HepG2 (cell line): ENCODE measurements around the gene TTBK1. TPM values are rescaled to one million over a fixed set of nuclear protein-coding genes. Genes with fewer than 3 reads are reported as not detected.

Experiments
- ATAC-seq: fragments of 200-7000 bp; cut with Tn5 transposase; 3 replicates; pipeline ENCODE4 v1.9.1; 2020; ENCODE audit warnings: mild to moderate bottlenecking, moderate library complexity
- BruUV-seq: library from RNA; stranded (reverse); fragments of 400-500 nt; replicated peaks from 2 replicates; lab custom pipeline; 2021; lab: Mats Ljungman, UMichigan
- CTCF ChIA-PET: fragments of 300-600 bp; formaldehyde crosslinking; extraction: SDS; loops from one replicate; lab custom pipeline; 2021; ENCODE audit warnings: low total read pairs, inconsistent platforms, low intra/inter-chr PET ratio; lab: Yijun Ruan, JAX
- POLR2A ChIA-PET: fragments of 350-600 bp; sonication (Branson Sonifier 250); formaldehyde crosslinking; loops from one replicate; lab custom pipeline; 2020; ENCODE audit warnings: antibody characterized with exemption, inconsistent platforms; lab: Yijun Ruan, JAX
- DNase-seq: peaks from one replicate; pipeline ENCODE4 v3.0.0-alpha.2; 2015; ENCODE audit warnings: low spot score
- FAIRE-seq: peaks from 3 replicates; lab custom pipeline; 2011; peaks lifted over from hg19 to GRCh38; lab: Jason Lieb, UNC
- H2AFZ ChIP-seq: one replicate; pipeline ENCODE4 v1.6.1; 2011; ENCODE audit warnings: low read length, inconsistent platforms
- H3K27ac ChIP-seq: fragments of 300-600 bp; 3 replicates; pipeline ENCODE4 v1.8.0; 2011; ENCODE audit warnings: mixed run types, mild to moderate bottlenecking, mixed read lengths, low read length, inconsistent platforms; ENCODE audit not compliant: insufficient read depth; ENCODE audit errors: extremely low read length
- H3K27me3 ChIP-seq, 2 experiments: fragments of 200-600 bp in 1 of 2; 2 replicates in 1 of 2; 3 replicates in 1 of 2; pipeline versions ENCODE4 v1.6.0 to v1.8.0; 2011; ENCODE audit warnings: low read length in 2 of 2, mild to moderate bottlenecking in 2 of 2, moderate library complexity in 2 of 2, inconsistent platforms in 1 of 2; ENCODE audit not compliant: insufficient read depth in 2 of 2, control insufficient read depth in 1 of 2
- H3K36me3 ChIP-seq, 2 experiments: fragments of 200-600 bp in 1 of 2; replicated peaks in 1 of 2; 2 replicates in 1 of 2; 3 replicates in 1 of 2; pipeline versions ENCODE4 v1.5.1 to v1.8.0; 2011; ENCODE audit warnings: low read length in 2 of 2, inconsistent platforms in 1 of 2; ENCODE audit not compliant: insufficient read depth in 2 of 2, control insufficient read depth in 1 of 2
- H3K4me1 ChIP-seq: 2 replicates; pipeline ENCODE4 v1.5.1; 2012; ENCODE audit warnings: low read length, inconsistent platforms; ENCODE audit not compliant: insufficient read depth
- H3K4me2 ChIP-seq: 2 replicates; pipeline ENCODE4 v1.6.0; 2011; ENCODE audit warnings: low read depth, low read length, inconsistent platforms
- H3K4me3 ChIP-seq, 3 experiments: fragments of 200-600 bp in 1 of 3; sonication (generic), shearing (Covaris generic) in 1 of 3; replicated peaks in 1 of 3; 2 replicates each; pipeline ENCODE4 v1.5.1; 2011 to 2016; ENCODE audit warnings: low read length in 3 of 3, inconsistent platforms in 2 of 3, low read depth in 2 of 3, mild to moderate bottlenecking in 2 of 3, control low read depth in 1 of 3, mixed read lengths in 1 of 3; ENCODE audit not compliant: insufficient read depth in 1 of 3
- H3K79me2 ChIP-seq: one replicate; pipeline ENCODE4 v1.6.1; 2011; ENCODE audit warnings: low read length, inconsistent platforms; ENCODE audit not compliant: insufficient read depth
- H3K9ac ChIP-seq: 2 replicates; pipeline ENCODE4 v1.6.0; 2011; ENCODE audit warnings: mild to moderate bottlenecking, low read depth, low read length, inconsistent platforms; ENCODE audit not compliant: insufficient read depth
- H3K9me3 ChIP-seq: 2 replicates; pipeline ENCODE4 v1.5.1; 2012; ENCODE audit warnings: mild to moderate bottlenecking, low read length
- H4K20me1 ChIP-seq: 2 replicates; pipeline ENCODE4 v1.6.0; 2011; ENCODE audit warnings: inconsistent platforms, mild to moderate bottlenecking, low read length, moderate library complexity; ENCODE audit not compliant: insufficient read depth
- ADNP ChIP-seq: sonication (generic); formaldehyde crosslinking; IDR thresholded peaks from 2 replicates; pipeline ENCODE4 v1.4.0; 2020; ENCODE audit warnings: missing genetic modification reagents
- ELF1 ChIP-seq: sonication (generic); formaldehyde crosslinking; IDR thresholded peaks from 2 replicates; pipeline ENCODE4 v1.4.0; 2020; ENCODE audit warnings: missing genetic modification reagents
- FIP1L1 ChIP-seq: fragments of 200-400 bp; formaldehyde crosslinking; IDR thresholded peaks from 2 replicates; pipeline ENCODE4 v1.6.1; 2018; ENCODE audit warnings: low read depth, mild to moderate bottlenecking, low read length, moderate library complexity, borderline replicate concordance; ENCODE audit not compliant: insufficient read depth
- FOXC1 ChIP-seq: sonication (generic); formaldehyde crosslinking; IDR thresholded peaks from 2 replicates; pipeline ENCODE4 v1.8.0; 2022; ENCODE audit warnings: mild to moderate bottlenecking, missing genetic modification reagents, borderline replicate concordance
- GATAD1 ChIP-seq: IDR thresholded peaks from 2 replicates; pipeline ENCODE4 v1.6.1; 2016; ENCODE audit warnings: missing genetic modification reagents, missing compliant biosample characterization
- HDAC1 ChIP-seq: sonication (generic); formaldehyde crosslinking; IDR thresholded peaks from 2 replicates; pipeline ENCODE4 v1.5.1; 2020; ENCODE audit warnings: mild to moderate bottlenecking, missing genetic modification reagents
- KAT8 ChIP-seq: IDR thresholded peaks from 2 replicates; pipeline ENCODE4 v1.6.1; 2016; ENCODE audit warnings: missing genetic modification reagents, missing compliant biosample characterization
- MIER3 ChIP-seq: IDR thresholded peaks from 2 replicates; pipeline ENCODE4 v1.6.1; 2016; ENCODE audit warnings: missing compliant biosample characterization, borderline replicate concordance
- MYC ChIP-seq: sonication (generic); formaldehyde crosslinking; IDR thresholded peaks from 2 replicates; pipeline ENCODE4 v1.9.0; 2021; ENCODE audit warnings: missing genetic modification reagents, borderline replicate concordance
- NR2F1 ChIP-seq, 2 experiments: fragments of 450-650 bp in 1 of 2; formaldehyde crosslinking in 1 of 2; IDR thresholded peaks; 2 replicates each; pipeline versions ENCODE4 v1.5.0 to v1.6.1; 2016 to 2020; ENCODE audit warnings: mild to moderate bottlenecking in 1 of 2, missing compliant biosample characterization in 1 of 2, missing genetic modification reagents in 1 of 2, moderate library complexity in 1 of 2
- SOX6 ChIP-seq, 2 experiments: fragments of 450-650 bp in 1 of 2; sonication (generic) in 1 of 2; formaldehyde crosslinking in 1 of 2; IDR thresholded peaks; 2 replicates each; pipeline versions ENCODE4 v1.4.0 to v1.6.1; 2017 to 2020; ENCODE audit warnings: antibody characterized with exemption in 1 of 2, mild to moderate bottlenecking in 1 of 2, missing genetic modification reagents in 1 of 2
- TBL1XR1 ChIP-seq: fragments of 150-350 bp; IDR thresholded peaks from 2 replicates; pipeline ENCODE4 v1.6.1; 2014; ENCODE audit warnings: borderline replicate concordance, low read length; ENCODE audit not compliant: partially characterized antibody
- XBP1 ChIP-seq: sonication (generic); formaldehyde crosslinking; IDR thresholded peaks from 2 replicates; pipeline ENCODE4 v1.5.0; 2020; ENCODE audit warnings: missing genetic modification reagents
- ZBTB8A ChIP-seq: sonication (generic); formaldehyde crosslinking; IDR thresholded peaks from 2 replicates; pipeline ENCODE4 v1.4.0; 2020; ENCODE audit warnings: mild to moderate bottlenecking, low read depth, missing genetic modification reagents, borderline replicate concordance
- ZNF296 ChIP-seq: sonication (generic); formaldehyde crosslinking; conservative IDR thresholded peaks from 2 replicates; pipeline ENCODE4 v1.5.0; 2020; ENCODE audit warnings: mild to moderate bottlenecking, missing genetic modification reagents
- ZNF331 ChIP-seq: sonication (generic); formaldehyde crosslinking; IDR thresholded peaks from 2 replicates; pipeline ENCODE4 v1.4.0; 2020; ENCODE audit warnings: missing genetic modification reagents
- ZNF414 ChIP-seq: sonication (generic); formaldehyde crosslinking; IDR thresholded peaks from 2 replicates; pipeline ENCODE4 v1.5.0; 2020; ENCODE audit warnings: missing genetic modification reagents
- ZNF430 ChIP-seq: sonication (generic); formaldehyde crosslinking; IDR thresholded peaks from 2 replicates; pipeline ENCODE4 v1.9.0; 2021; ENCODE audit warnings: mild to moderate bottlenecking, missing genetic modification reagents
- ZNF543 ChIP-seq: sonication (generic); formaldehyde crosslinking; IDR thresholded peaks from 2 replicates; pipeline ENCODE4 v1.4.0; 2020; ENCODE audit warnings: mild to moderate bottlenecking, missing genetic modification reagents
- ZNF615 ChIP-seq: sonication (generic); formaldehyde crosslinking; IDR thresholded peaks from 2 replicates; pipeline ENCODE4 v1.5.0; 2020; ENCODE audit warnings: mild to moderate bottlenecking, missing genetic modification reagents, borderline replicate concordance
- ZNF709 ChIP-seq: sonication (generic); formaldehyde crosslinking; IDR thresholded peaks from 2 replicates; pipeline ENCODE4 v1.5.0; 2020; ENCODE audit warnings: mild to moderate bottlenecking, missing genetic modification reagents
- WGBS: methylation state at CpG from one replicate; pipeline ENCODE4 v1.1.6; 2017; ENCODE audit warnings: low lambda C conversion rate; 5-methylcytosine and 5-hydroxymethylcytosine counted together
- in situ Hi-C: cut with HindIII; loops from 2 replicates; pipeline ENCODE4 v1.10.0; 2017; ENCODE audit warnings: low pct_unique_long_range_greater_than_20kb; ENCODE audit not compliant: extremely low pct_ligation_motif_present
- intact Hi-C: fragments of 100-400 bp; cut with micrococcal nuclease; formaldehyde crosslinking; loops from one replicate; pipeline ENCODE4 v1.10.0; 2022; ENCODE audit not compliant: unreplicated experiment
- polyA plus RNA-seq, 8 experiments: library from polyadenylated mRNA; depleted of rRNA in 3 of 8; stranded (reverse) in 7 of 8; unstranded in 1 of 8; fragments of >200 nt; fragmentation: Illumina TruSeq in 4 of 8; extraction: Trizol in 4 of 8; gene quantifications; 2 replicates each; pipeline versions ENCODE4 v1.2.1 to v1.2.3, GENCODE V29; 2011 to 2016; ENCODE audit warnings: low read depth in 4 of 8, missing spikeins in 1 of 8, mixed read lengths in 1 of 8; ENCODE audit not compliant: insufficient read depth in 1 of 8
- total RNA-seq, 5 experiments: library from RNA; depleted of rRNA; stranded (reverse); fragments of >200 nt; fragmentation: Illumina TruSeq; extraction: Trizol; gene quantifications; 2 replicates each; pipeline ENCODE4 v1.2.3, GENCODE V29; 2016; ENCODE audit warnings: low read depth in 1 of 5
- TF ChIP-seq, protein P1 (sequence below): sonication (generic); IDR thresholded peaks from 2 replicates; pipeline ENCODE4 v1.6.1; 2016; ENCODE audit warnings: low read depth, borderline replicate concordance

Gene TTBK1
- total and polyA plus RNA-seq, 2 of the 13 experiments (the other 11 are each of a cell fraction or from before 2014, with no cell fraction given): 0.24 to 0.33 TPM

GRCh38 chr6:43276577-43277305 is 33.5 kb downstream of the TTBK1 start:
- no peaks in the 10 kb centered on the region for H3K27me3 ChIP-seq
- intact Hi-C loops: no loop called here
- H3K79me2 ChIP-seq: peaks cover 7% of the 10 kb centered on the region
- no peaks in the 10 kb centered on the region for H3K36me3 ChIP-seq
- H3K9me3 ChIP-seq: no peaks in the 10 kb centered on the region
- H4K20me1 ChIP-seq: no peaks in the 10 kb centered on the region
- FAIRE-seq: peak; percentile 76
- ChIA-PET POLR2A (interaction anchor here (0.9 to 20.0 kb wide), 10 partner anchors 9 to 95 kb away, joined by 3 to 314 read pairs (median 7); partner anchors contain the start of genes CRIP3, CUL9, SLC22A7 and ZNF318), CTCF (no interaction called here)
- peak overlapping the region; percentile 94 for H3K27ac ChIP-seq
- peak overlapping the region; percentile 88 for H3K4me2 ChIP-seq
- no peak overlapping the region for H2AFZ ChIP-seq
- peak overlapping the region; percentile 97 for H3K9ac ChIP-seq
- ATAC-seq: peak; percentile 26
- WGBS: 38% methylated on average over 11 of the region's 11 CpGs
- in situ Hi-C loops: no loop called here
- peak overlapping the region; percentile 33 to 86 (median 40); a peak in 5 of 6 replicates for H3K4me3 ChIP-seq
- peaks cover 96% of the 10 kb centered on the region for H3K4me1 ChIP-seq
- peak; percentile 82 for DNase-seq
- BruUV-seq: no TSS peak
- TF ChIP-seq KAT8 (CRISPR knock-in tag): peak; percentile 62
- no peak for TF ChIP-seq XBP1 (CRISPR knock-in tag)
- peak; percentile 88; the same call in 1 of the 2 replicates for TF ChIP-seq ZNF414 (CRISPR knock-in tag)
- TF ChIP-seq ZNF331: 0 out of 2 replicates have a peak, but pooled peaks have one; percentile 11
- peak; percentile 29 to 42; a peak in 2 of 4 replicates for TF ChIP-seq NR2F1 (CRISPR knock-in tag; IDR thresholded peaks at IDR 0.05)
- peak; percentile 90; the same call in 1 of the 2 replicates for TF ChIP-seq ZNF543 (CRISPR knock-in tag)
- peak; percentile 87 for TF ChIP-seq HDAC1 (CRISPR knock-in tag)
- peak; percentile 87 for TF ChIP-seq ZNF430 (CRISPR knock-in tag)
- TF ChIP-seq ZNF615 (CRISPR knock-in tag): 0 out of 2 replicates have a peak, but pooled peaks have one; percentile 58
- TF ChIP-seq, protein P1, sequence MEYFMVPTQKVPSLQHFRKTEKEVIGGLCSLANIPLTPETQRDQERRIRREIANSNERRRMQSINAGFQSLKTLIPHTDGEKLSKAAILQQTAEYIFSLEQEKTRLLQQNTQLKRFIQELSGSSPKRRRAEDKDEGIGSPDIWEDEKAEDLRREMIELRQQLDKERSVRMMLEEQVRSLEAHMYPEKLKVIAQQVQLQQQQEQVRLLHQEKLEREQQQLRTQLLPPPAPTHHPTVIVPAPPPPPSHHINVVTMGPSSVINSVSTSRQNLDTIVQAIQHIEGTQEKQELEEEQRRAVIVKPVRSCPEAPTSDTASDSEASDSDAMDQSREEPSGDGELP: peak; percentile 54; the same call in 1 of the 2 replicates
- no peak; the same call in 1 of the 2 replicates for TF ChIP-seq ZNF296 (CRISPR knock-in tag)
- TF ChIP-seq MYC: peak; percentile 22
- no peak for TF ChIP-seq FIP1L1
- no peak for TF ChIP-seq ADNP
- peak; percentile 29; the same call in 1 of the 2 replicates for TF ChIP-seq MIER3
- TF ChIP-seq ELF1 (CRISPR knock-in tag): peak; percentile 92
- TF ChIP-seq GATAD1 (CRISPR knock-in tag): peak; percentile 44; the same call in 1 of the 2 replicates
- TF ChIP-seq TBL1XR1: peak; percentile 13
- no peak for TF ChIP-seq ZBTB8A (CRISPR knock-in tag)
- peak; percentile 37; the same call in 1 of the 2 replicates for TF ChIP-seq FOXC1 (CRISPR knock-in tag)
- no peak for TF ChIP-seq SOX6 (IDR thresholded peaks at IDR 0.05)
- TF ChIP-seq SOX6 (CRISPR knock-in tag; IDR thresholded peaks at IDR 0.05): peak; percentile 65
- peak; percentile 52; the same call in 1 of the 2 replicates for TF ChIP-seq ZNF709
